ENCODE measurements around the gene GLDC.

The GLDC gene

DNA sequence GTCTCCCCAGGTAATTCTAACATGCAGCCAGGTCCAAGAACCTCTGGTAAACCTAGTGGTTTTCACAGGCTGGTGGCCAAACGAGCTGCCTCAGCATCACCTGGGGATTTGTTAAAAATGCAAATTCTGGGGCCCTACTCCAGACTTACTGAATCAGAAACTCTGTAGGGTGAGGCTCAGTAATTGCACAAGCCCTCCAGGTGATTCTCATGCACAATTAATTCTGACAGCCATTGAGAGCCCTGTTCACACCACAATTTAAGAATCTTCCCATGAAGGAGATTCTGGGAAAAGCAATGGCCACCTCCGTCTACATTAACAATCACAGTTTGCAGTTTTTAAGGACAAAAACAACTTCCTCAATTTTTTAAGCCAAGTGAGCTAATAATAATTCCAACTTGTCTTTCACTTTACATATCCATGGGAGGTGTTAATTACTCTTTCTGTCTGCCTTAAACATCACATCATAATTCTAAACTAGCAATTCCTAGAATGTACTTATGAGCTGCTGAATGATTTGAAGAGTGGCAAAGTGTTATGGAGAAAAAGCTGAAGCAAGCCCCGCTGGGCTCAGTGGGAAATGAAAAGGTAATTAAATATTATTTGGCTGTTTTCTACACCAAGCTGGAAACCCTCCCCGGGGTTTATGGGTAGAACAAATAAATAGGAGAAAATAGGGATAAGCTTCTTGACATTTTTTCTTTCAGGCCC lies 70.0 kb downstream of the GLDC start:
- DNase-seq (ENCODE audit: low read depth): no peak
- TF ChIP-seq, protein P1, sequence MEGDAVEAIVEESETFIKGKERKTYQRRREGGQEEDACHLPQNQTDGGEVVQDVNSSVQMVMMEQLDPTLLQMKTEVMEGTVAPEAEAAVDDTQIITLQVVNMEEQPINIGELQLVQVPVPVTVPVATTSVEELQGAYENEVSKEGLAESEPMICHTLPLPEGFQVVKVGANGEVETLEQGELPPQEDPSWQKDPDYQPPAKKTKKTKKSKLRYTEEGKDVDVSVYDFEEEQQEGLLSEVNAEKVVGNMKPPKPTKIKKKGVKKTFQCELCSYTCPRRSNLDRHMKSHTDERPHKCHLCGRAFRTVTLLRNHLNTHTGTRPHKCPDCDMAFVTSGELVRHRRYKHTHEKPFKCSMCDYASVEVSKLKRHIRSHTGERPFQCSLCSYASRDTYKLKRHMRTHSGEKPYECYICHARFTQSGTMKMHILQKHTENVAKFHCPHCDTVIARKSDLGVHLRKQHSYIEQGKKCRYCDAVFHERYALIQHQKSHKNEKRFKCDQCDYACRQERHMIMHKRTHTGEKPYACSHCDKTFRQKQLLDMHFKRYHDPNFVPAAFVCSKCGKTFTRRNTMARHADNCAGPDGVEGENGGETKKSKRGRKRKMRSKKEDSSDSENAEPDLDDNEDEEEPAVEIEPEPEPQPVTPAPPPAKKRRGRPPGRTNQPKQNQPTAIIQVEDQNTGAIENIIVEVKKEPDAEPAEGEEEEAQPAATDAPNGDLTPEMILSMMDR (conservative IDR thresholded peaks at IDR 0.05; ENCODE audit: low read length): no peak
- H3K4me3 ChIP-seq (ENCODE audit: low read length): no peak overlapping the region

DNA sequence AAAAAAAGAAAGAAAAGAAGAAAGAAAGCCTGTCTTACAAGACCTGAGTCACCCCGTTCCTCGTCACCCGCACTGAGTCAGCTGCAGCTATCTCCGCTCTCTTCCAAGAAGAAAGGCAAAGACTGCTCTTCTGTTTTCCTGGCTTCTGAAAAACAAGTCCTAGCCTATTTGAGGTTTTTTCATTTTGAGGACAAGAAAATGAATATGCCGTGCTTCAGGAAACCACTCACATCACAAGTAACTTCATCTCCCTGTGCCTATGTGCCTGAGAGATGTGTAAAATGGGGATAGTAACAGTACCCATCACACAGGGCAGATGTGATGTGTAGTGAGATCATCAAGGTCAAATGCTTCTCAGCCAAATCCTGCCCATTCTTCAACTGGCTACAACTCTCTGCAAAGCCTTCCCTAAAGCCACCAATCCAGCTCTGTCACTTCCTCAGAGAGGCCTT lies 78.4 kb downstream of the GLDC start:
- H3K4me3 ChIP-seq (ENCODE audit: low read length): peak overlapping the region; percentile 40

DNA sequence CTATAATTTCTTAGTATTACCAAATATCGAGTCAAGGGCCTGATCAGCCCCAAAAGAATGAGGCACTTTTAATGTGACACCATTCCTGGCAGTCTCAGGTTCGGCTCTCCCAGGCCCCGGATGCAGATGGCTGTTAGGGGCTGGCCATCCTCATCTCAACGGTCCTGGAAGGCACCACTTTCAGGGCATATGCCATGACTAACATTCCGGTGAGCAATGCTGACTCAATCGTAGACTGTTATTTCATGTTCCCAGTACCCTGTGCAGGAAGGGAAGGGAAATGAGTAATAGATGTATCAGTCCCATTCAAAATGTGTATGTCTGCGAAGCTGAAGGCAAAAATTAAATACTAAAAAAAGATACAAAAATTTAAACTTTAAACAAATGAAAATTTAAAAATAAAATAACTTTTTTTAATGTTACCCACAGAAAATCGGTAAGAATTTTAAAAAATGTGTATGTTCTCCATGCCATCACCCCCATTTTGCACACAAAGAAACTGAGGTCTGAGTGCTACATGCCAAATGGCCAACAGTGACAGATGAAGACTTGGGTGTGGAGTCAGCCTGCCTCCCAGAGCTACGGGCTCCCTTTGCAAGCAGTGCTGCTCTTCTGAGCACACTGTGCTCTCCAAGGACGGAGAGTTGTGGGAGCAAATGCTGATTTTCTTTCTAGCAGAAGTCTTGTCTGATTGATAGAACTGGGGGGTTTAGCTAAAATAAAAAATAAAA lies 79.0 kb downstream of the GLDC start:
- TF ChIP-seq, protein P1 (conservative IDR thresholded peaks at IDR 0.05; ENCODE audit: low read length): no peak
- H3K4me3 ChIP-seq (ENCODE audit: low read length): peak overlapping the region; percentile 40
- peak; percentile 93 for DNase-seq (ENCODE audit: low read depth)

More for the DNA sequence above, 78.4 kb downstream of the GLDC start:
- peak; percentile 88 for DNase-seq (ENCODE audit: low read depth)
- TF ChIP-seq, protein P1 (conservative IDR thresholded peaks at IDR 0.05; ENCODE audit: low read length): no peak

DNA sequence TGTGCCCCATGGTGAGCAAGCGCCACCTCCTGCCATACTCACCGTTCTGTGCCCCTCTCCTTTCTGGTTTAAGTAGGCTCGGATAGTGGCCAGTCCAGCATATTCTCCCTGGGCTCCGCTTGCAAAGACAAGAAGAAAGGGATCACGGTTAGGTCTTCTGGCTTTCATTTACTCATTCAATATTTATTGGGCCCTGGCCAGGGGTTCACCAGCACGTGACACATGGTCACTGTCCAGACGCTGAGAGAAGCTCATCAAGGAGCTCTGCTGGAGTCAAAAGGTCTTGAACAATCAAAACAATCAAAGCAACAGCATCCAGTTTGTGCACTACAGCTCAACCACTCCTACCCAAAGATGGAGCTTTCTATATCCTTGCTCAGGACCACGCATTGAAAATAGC lies 80.2 kb downstream of the GLDC start:
- TF ChIP-seq, protein P1 (conservative IDR thresholded peaks at IDR 0.05; ENCODE audit: low read length): no peak
- no peak for DNase-seq (ENCODE audit: low read depth)
- no peak overlapping the region for H3K4me3 ChIP-seq (ENCODE audit: low read length)

DNA sequence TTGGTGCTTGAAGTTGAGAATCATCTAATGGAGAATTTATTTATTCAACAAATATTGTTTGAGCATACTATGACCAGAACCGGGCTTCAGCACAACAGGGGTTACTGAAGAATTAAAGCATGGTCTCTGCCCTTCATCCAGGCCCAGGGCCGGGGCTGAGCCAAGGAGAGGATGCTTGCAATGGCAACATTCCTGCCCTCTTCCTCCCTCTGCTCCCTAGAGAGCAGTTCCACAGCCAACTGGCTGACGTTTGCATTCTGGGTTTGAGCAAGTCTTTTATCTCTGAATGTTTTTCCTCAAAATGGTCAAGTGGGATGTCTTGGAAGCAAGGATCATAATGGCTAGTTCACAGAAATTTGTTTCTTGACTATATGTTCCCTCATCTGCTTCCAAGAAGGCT lies 80.7 kb downstream of the GLDC start:
- TF ChIP-seq, protein P1 (conservative IDR thresholded peaks at IDR 0.05; ENCODE audit: low read length): no peak
- H3K4me3 ChIP-seq (ENCODE audit: low read length): no peak overlapping the region
- peak; percentile 66 for DNase-seq (ENCODE audit: low read depth)

DNA sequence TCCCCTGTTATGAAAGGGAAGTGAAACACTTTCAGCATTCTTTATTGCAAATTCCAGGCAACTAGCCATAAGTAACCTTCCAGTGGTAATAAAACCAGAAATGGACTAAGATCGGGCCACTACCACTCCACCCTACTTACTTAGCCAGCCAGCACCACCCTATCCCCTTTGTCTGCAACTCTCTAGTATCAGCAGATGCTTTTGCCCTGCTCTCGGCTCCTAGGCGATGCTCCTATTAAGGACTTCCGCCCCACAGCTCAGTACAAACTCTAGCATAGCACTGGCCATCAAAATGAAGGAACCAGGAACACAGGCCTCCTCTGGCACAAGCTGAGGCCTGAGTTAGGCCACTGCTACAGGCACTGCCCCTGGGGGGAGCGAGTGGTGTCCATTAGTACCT lies 81.2 kb downstream of the GLDC start:
- TF ChIP-seq, protein P1 (conservative IDR thresholded peaks at IDR 0.05; ENCODE audit: low read length): no peak
- DNase-seq (ENCODE audit: low read depth): peak; percentile 59
- no peak overlapping the region for H3K4me3 ChIP-seq (ENCODE audit: low read length)
